Neural progenitor cell (in vitro differentiated cells): Measurements from ENCODE around the gene ACBD6. TPM values are rescaled to one million over a fixed set of nuclear protein-coding genes. Genes with fewer than 3 reads are reported as not detected.

Source experiments
- DNase-seq: peaks from one replicate; pipeline ENCODE4 v3.0.0-alpha.2; 2016; ENCODE audit warnings: low spot score
- H2AFZ ChIP-seq: fragments of 200-600 bp; sonication (generic); replicated peaks from 2 replicates; pipeline ENCODE4 v1.6.1; 2016; ENCODE audit warnings: antibody characterized with exemption
- H3F3A ChIP-seq: fragments of 200-600 bp; sonication (generic); 2 replicates; pipeline ENCODE4 v1.6.1; 2016; ENCODE audit warnings: antibody characterized with exemption, low read depth
- H3K27ac ChIP-seq: fragments of 200-600 bp; sonication (generic); 2 replicates; pipeline ENCODE4 v1.5.1; 2016; ENCODE audit warnings: mild to moderate bottlenecking
- H3K27me3 ChIP-seq: fragments of 200-600 bp; sonication (generic); 2 replicates; pipeline ENCODE4 v1.6.1; 2016; ENCODE audit warnings: mild to moderate bottlenecking, moderate library complexity
- H3K36me3 ChIP-seq: fragments of 200-600 bp; sonication (generic); 2 replicates; pipeline ENCODE4 v1.5.1; 2016
- H3K4me1 ChIP-seq: fragments of 200-600 bp; sonication (generic); 2 replicates; pipeline ENCODE4 v1.6.1; 2016; ENCODE audit warnings: mixed run types
- H3K4me2 ChIP-seq: fragments of 200-600 bp; sonication (generic); 2 replicates; pipeline ENCODE4 v1.6.1; 2016
- H3K4me3 ChIP-seq: fragments of 200-600 bp; sonication (generic); 2 replicates; pipeline ENCODE4 v1.5.1; 2016
- H3K79me2 ChIP-seq: fragments of 200-600 bp; sonication (generic); 2 replicates; pipeline ENCODE4 v1.6.1; 2016; ENCODE audit warnings: low read depth
- H3K9ac ChIP-seq: fragments of 200-600 bp; sonication (generic); 2 replicates; pipeline ENCODE4 v1.6.1; 2016
- H3K9me3 ChIP-seq: fragments of 200-600 bp; sonication (generic); 2 replicates; pipeline ENCODE4 v1.5.1; 2016; ENCODE audit warnings: low read depth
- H4K20me1 ChIP-seq: fragments of 200-600 bp; sonication (generic); 2 replicates; pipeline ENCODE4 v1.6.1; 2016; ENCODE audit warnings: low read depth
- H3K27ac Mint-ChIP-seq: 3 replicates; pipeline ENCODE4 v1.8.0; 2021; ENCODE audit warnings: mixed read lengths
- H3K27me3 Mint-ChIP-seq: 2 replicates; pipeline ENCODE4 v1.8.0; 2022; ENCODE audit warnings: low read depth, mild to moderate bottlenecking, inconsistent platforms, moderate library complexity, mixed read lengths; ENCODE audit not compliant: insufficient read depth
- H3K36me3 Mint-ChIP-seq: 3 replicates; pipeline ENCODE4 v1.8.0; 2021; ENCODE audit warnings: mixed read lengths
- H3K4me1 Mint-ChIP-seq: 3 replicates; pipeline ENCODE4 v1.8.0; 2021; ENCODE audit warnings: mixed read lengths
- H3K4me3 Mint-ChIP-seq: 3 replicates; pipeline ENCODE4 v1.8.0; 2021; ENCODE audit warnings: mild to moderate bottlenecking, moderate library complexity, mixed read lengths
- H3K9me3 Mint-ChIP-seq: 3 replicates; pipeline ENCODE4 v1.8.0; 2020; ENCODE audit warnings: mixed read lengths
- EZH2 ChIP-seq: fragments of 200-600 bp; sonication (generic); IDR thresholded peaks from 2 replicates; pipeline ENCODE4 v1.6.1; 2017; ENCODE audit warnings: antibody characterized with exemption, mild to moderate bottlenecking, moderate library complexity
- EZH2phosphoT487 ChIP-seq: fragments of 200-600 bp; sonication (generic); IDR thresholded peaks from 2 replicates; pipeline ENCODE4 v1.6.1; 2017; ENCODE audit warnings: antibody characterized with exemption
- total RNA-seq: library from RNA; depleted of rRNA; stranded (reverse); fragments of >200 nt; gene quantifications from 2 replicates; pipeline ENCODE4 v1.2.3, GENCODE V29; 2015; ENCODE audit warnings: low replicate concordance
- TF ChIP-seq, protein P1 (sequence below): fragments of 200-600 bp; sonication (generic); IDR thresholded peaks from 2 replicates; pipeline ENCODE4 v1.5.1; 2017; ENCODE audit warnings: antibody characterized with exemption, mild to moderate bottlenecking

ACBD6 gene
- total RNA-seq, 1 donor from 2014 or later = 36.8 TPM

- Histone ChIP-seq H3K9me3 (no peaks in the 10 kb centered on the region), H3K4me2 (no peak overlapping the region), H3K4me3 (no peak overlapping the region), H3K27ac (no peak overlapping the region), H2AFZ (no peak overlapping the region), H3K9ac (no peak overlapping the region), H3K79me2 (no peaks in the 10 kb centered on the region), H3K36me3 (no peaks in the 10 kb centered on the region), H3F3A (no peaks in the 10 kb centered on the region), H3K27me3 (no peaks in the 10 kb centered on the region), H3K4me1 (peaks cover 8% of the 10 kb centered on the region), H4K20me1 (no peaks in the 10 kb centered on the region)
- Mint-ChIP-seq H3K27ac (peak overlapping the region; percentile 36), H3K9me3 (no peaks in the 10 kb centered on the region), H3K4me3 (no peak overlapping the region), H3K36me3 (no peaks in the 10 kb centered on the region), H3K4me1 (peaks cover 27% of the 10 kb centered on the region), H3K27me3 (peaks cover 8% of the 10 kb centered on the region)
- DNase-seq = no peak
- TF ChIP-seq EZH2 (no peak), EZH2phosphoT487 (no peak)
- TF ChIP-seq, protein P1, sequence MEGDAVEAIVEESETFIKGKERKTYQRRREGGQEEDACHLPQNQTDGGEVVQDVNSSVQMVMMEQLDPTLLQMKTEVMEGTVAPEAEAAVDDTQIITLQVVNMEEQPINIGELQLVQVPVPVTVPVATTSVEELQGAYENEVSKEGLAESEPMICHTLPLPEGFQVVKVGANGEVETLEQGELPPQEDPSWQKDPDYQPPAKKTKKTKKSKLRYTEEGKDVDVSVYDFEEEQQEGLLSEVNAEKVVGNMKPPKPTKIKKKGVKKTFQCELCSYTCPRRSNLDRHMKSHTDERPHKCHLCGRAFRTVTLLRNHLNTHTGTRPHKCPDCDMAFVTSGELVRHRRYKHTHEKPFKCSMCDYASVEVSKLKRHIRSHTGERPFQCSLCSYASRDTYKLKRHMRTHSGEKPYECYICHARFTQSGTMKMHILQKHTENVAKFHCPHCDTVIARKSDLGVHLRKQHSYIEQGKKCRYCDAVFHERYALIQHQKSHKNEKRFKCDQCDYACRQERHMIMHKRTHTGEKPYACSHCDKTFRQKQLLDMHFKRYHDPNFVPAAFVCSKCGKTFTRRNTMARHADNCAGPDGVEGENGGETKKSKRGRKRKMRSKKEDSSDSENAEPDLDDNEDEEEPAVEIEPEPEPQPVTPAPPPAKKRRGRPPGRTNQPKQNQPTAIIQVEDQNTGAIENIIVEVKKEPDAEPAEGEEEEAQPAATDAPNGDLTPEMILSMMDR = no peak
Observed at GRCh38 chr1:180251526-180252305, 250.7 kb downstream of the ACBD6 start.

DNA sequence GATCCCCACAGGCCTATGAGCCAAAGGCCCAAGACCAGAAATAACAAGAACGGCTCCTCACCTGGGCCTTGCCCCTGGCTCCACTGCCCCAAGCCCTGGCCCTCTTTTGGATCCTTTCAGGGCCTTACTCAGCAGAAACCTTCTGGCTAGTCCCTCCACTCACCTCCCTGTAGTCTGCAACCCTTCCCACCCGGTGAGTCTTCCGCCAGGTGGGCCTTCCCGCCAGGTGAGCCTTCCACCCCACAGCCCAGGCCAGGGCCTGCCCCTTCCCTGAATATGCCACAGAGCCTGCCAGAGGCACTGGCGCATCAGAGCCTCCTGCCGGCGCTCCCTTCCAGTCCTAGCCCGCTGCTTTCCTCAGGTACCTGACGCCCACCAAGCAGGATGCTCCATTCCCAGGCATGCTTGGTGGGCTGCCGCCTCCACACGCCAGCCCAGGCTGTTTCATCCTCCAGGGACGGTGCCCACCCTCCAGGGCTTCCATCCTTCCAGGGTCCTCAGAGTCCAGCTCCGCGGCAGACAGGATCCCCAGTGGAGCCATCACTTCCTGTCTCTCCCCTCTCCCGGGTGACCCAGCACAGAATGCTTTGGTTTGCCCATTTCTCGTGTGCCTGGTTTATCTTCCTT, 251.4 kb downstream of the ACBD6 start:
- no peaks in the 10 kb centered on the region for H3K9me3 Mint-ChIP-seq
- H3K27ac ChIP-seq = no peak overlapping the region
- no peak overlapping the region for H3K4me3 ChIP-seq
- H3K27me3 ChIP-seq = no peaks in the 10 kb centered on the region
- no peaks in the 10 kb centered on the region for H3K79me2 ChIP-seq
- TF ChIP-seq, protein P1 = no peak
- no peaks in the 10 kb centered on the region for H3F3A ChIP-seq
- no peaks in the 10 kb centered on the region for H3K9me3 ChIP-seq
- DNase-seq = no peak
- H3K4me2 ChIP-seq = no peak overlapping the region
- no peak overlapping the region for H2AFZ ChIP-seq
- H3K4me1 Mint-ChIP-seq = peaks cover 21% of the 10 kb centered on the region
- H3K4me1 ChIP-seq = peaks cover 8% of the 10 kb centered on the region
- H3K36me3 ChIP-seq = no peaks in the 10 kb centered on the region
- no peaks in the 10 kb centered on the region for H3K36me3 Mint-ChIP-seq
- no peaks in the 10 kb centered on the region for H4K20me1 ChIP-seq
- H3K27me3 Mint-ChIP-seq = peaks cover 5% of the 10 kb centered on the region
- peak overlapping the region; percentile 36 for H3K27ac Mint-ChIP-seq
- no peak overlapping the region for H3K9ac ChIP-seq
- no peak overlapping the region for H3K4me3 Mint-ChIP-seq

GRCh38 chr1:180250499-180250770, 251.9 kb downstream of the ACBD6 start:
- Histone ChIP-seq H3K4me2 (no peak overlapping the region), H3K79me2 (no peaks in the 10 kb centered on the region), H3K9me3 (no peaks in the 10 kb centered on the region), H2AFZ (no peak overlapping the region), H3K27ac (no peak overlapping the region), H3K4me3 (no peak overlapping the region), H3K4me1 (peaks cover 8% of the 10 kb centered on the region), H3K9ac (no peak overlapping the region), H3F3A (no peaks in the 10 kb centered on the region), H4K20me1 (no peaks in the 10 kb centered on the region), H3K27me3 (no peaks in the 10 kb centered on the region), H3K36me3 (no peaks in the 10 kb centered on the region)
- H3K36me3 Mint-ChIP-seq = no peaks in the 10 kb centered on the region
- H3K27me3 Mint-ChIP-seq = peaks cover under 1% of the 10 kb centered on the region
- H3K4me1 Mint-ChIP-seq = peaks cover 16% of the 10 kb centered on the region
- DNase-seq = no peak
- TF ChIP-seq, protein P1 = no peak
- TF ChIP-seq EZH2phosphoT487 (no peak), EZH2 (no peak)
- H3K4me3 Mint-ChIP-seq = no peak overlapping the region
- H3K9me3 Mint-ChIP-seq = no peaks in the 10 kb centered on the region
- H3K27ac Mint-ChIP-seq = no peak overlapping the region
